K562 (cell line): ENCODE results near the gene SORCS2. TPM values are rescaled to one million over a fixed set of nuclear protein-coding genes. Genes with fewer than 3 reads are reported as not detected.

Experiments
- ATAC-seq: fragments of 200-7000 bp; cut with Tn5 transposase; 3 replicates; pipeline ENCODE4 v1.9.1; 2020; ENCODE audit warnings: moderate library complexity
- BruUV-seq: library from RNA; stranded (reverse); fragments of 400-500 nt; replicated peaks from 2 replicates; lab custom pipeline; 2021; lab: Mats Ljungman, UMichigan
- CTCF ChIA-PET: fragments of 300-600 bp; formaldehyde crosslinking; extraction: SDS; loops from one replicate; lab custom pipeline; 2021; ENCODE audit warnings: low intra/inter-chr PET ratio; lab: Yijun Ruan, JAX
- POLR2A ChIA-PET: fragments of 300-600, 350-650 bp; sonication (Branson Sonifier 250); formaldehyde crosslinking; extraction: SDS; loops from one replicate; lab custom pipeline; 2021; ENCODE audit warnings: antibody characterized with exemption, inconsistent platforms; lab: Yijun Ruan, JAX
- DNase-seq, 4 experiments: peaks; one replicate each; pipeline versions ENCODE4 v3.0.0 to v3.0.0-alpha.2; 2011 to 2018; ENCODE audit warnings: low spot score in 3 of 4, mixed read lengths in 3 of 4; ENCODE audit errors: extremely low read depth in 1 of 4
- FAIRE-seq: peaks from 2 replicates; lab custom pipeline; 2011; peaks lifted over from hg19 to GRCh38; lab: Jason Lieb, UNC
- H2AFZ ChIP-seq: 2 replicates; pipeline ENCODE4 v1.6.0; 2011; ENCODE audit warnings: low read depth, low read length, control low read depth, inconsistent platforms
- H3K27ac ChIP-seq: fragments of 200-600 bp; 3 replicates; pipeline ENCODE4 v1.8.0; 2011; ENCODE audit warnings: low read depth, mild to moderate bottlenecking, control low read depth, inconsistent platforms, low read length, moderate library complexity, mixed read lengths; ENCODE audit errors: extremely low read depth
- H3K27me3 ChIP-seq, 2 experiments: fragments of 300-600 bp in 1 of 2; 2 replicates in 1 of 2; 3 replicates in 1 of 2; pipeline versions ENCODE4 v1.6.0 to v1.8.0; 2011; ENCODE audit warnings: inconsistent platforms in 2 of 2, low read length in 2 of 2, mild to moderate bottlenecking in 1 of 2, mixed read lengths in 1 of 2, moderate library complexity in 1 of 2; ENCODE audit not compliant: control insufficient read depth in 2 of 2, insufficient read depth in 2 of 2
- H3K36me3 ChIP-seq: fragments of 300-600 bp; 3 replicates; pipeline ENCODE4 v1.8.0; 2011; ENCODE audit warnings: mild to moderate bottlenecking, low read length, inconsistent platforms; ENCODE audit not compliant: control insufficient read depth, insufficient read depth
- H3K4me1 ChIP-seq, 2 experiments: fragments of 200-600 bp in 1 of 2; replicated peaks in 1 of 2; 2 replicates in 1 of 2; 3 replicates in 1 of 2; pipeline versions ENCODE4 v1.5.1 to v1.8.0; 2011; ENCODE audit warnings: inconsistent platforms in 2 of 2, low read length in 2 of 2, mild to moderate bottlenecking in 1 of 2, mixed read lengths in 1 of 2, moderate library complexity in 1 of 2; ENCODE audit not compliant: control insufficient read depth in 2 of 2, insufficient read depth in 2 of 2
- H3K4me2 ChIP-seq: 2 replicates; pipeline ENCODE4 v1.6.1; 2011; ENCODE audit warnings: low read length, control low read depth, inconsistent platforms, mixed read lengths; ENCODE audit not compliant: insufficient read depth
- H3K4me3 ChIP-seq: fragments of 200-600 bp; sonication (generic), shearing (Covaris generic); 2 replicates; pipeline ENCODE4 v1.5.1; 2016; ENCODE audit warnings: control low read depth, inconsistent platforms
- H3K79me2 ChIP-seq: fragments of 200-600 bp; 3 replicates; pipeline ENCODE4 v1.8.0; 2011; ENCODE audit warnings: low read length, inconsistent platforms; ENCODE audit not compliant: control insufficient read depth, insufficient read depth
- H3K9ac ChIP-seq, 2 experiments: 2 replicates each; pipeline versions ENCODE4 v1.6.0 to v1.6.1; 2011; ENCODE audit warnings: low read depth in 2 of 2, low read length in 2 of 2, control low read depth in 1 of 2, inconsistent platforms in 1 of 2, mild to moderate bottlenecking in 1 of 2, mixed read lengths in 1 of 2; ENCODE audit not compliant: insufficient read depth in 1 of 2
- H3K9me1 ChIP-seq: one replicate; pipeline ENCODE4 v1.6.0; 2011; ENCODE audit warnings: inconsistent platforms, mild to moderate bottlenecking, low read length, moderate library complexity; ENCODE audit not compliant: control insufficient read depth, insufficient read depth
- H3K9me3 ChIP-seq: replicated peaks from 2 replicates; pipeline ENCODE4 v1.5.1; 2011; ENCODE audit warnings: low read depth, low read length, inconsistent platforms; ENCODE audit not compliant: control insufficient read depth, insufficient read depth
- H4K20me1 ChIP-seq: replicated peaks from 2 replicates; pipeline ENCODE4 v1.6.1; 2011; ENCODE audit warnings: low read length, inconsistent platforms, mixed read lengths; ENCODE audit not compliant: control insufficient read depth, insufficient read depth
- ATF7 ChIP-seq: fragments of 450-650 bp; IDR thresholded peaks from 2 replicates; pipeline ENCODE4 v1.7.1; 2014; ENCODE audit warnings: mild to moderate bottlenecking, moderate library complexity
- BCOR ChIP-seq: fragments of 450-650 bp; IDR thresholded peaks from 2 replicates; pipeline ENCODE4 v1.6.1; 2016
- C11orf30 ChIP-seq: fragments of 450-650 bp; IDR thresholded peaks from 2 replicates; pipeline ENCODE4 v1.6.1; 2016; ENCODE audit warnings: low read depth, mild to moderate bottlenecking
- COPS2 ChIP-seq: fragments of 450-650 bp; conservative IDR thresholded peaks from 2 replicates; pipeline ENCODE4 v1.6.1; 2016; ENCODE audit warnings: mild to moderate bottlenecking, moderate library complexity
- FOSL1 ChIP-seq: fragments of 200-800 bp; sonication (Bioruptor generic); conservative IDR thresholded peaks from 2 replicates; pipeline ENCODE4 v1.6.1; 2016; ENCODE audit warnings: missing genetic modification characterization, missing compliant biosample characterization
- GATA2 ChIP-seq: sonication (generic); formaldehyde crosslinking; IDR thresholded peaks from 2 replicates; pipeline ENCODE4 v1.4.0; 2020; ENCODE audit warnings: mild to moderate bottlenecking, missing genetic modification reagents
- MAFK ChIP-seq: IDR thresholded peaks from 2 replicates; pipeline ENCODE4 v1.6.1; 2011; ENCODE audit warnings: low read length, improper control_type of control experiment
- RAD21 ChIP-seq, 2 experiments: fragments of 250-450 bp in 1 of 2; fragments of 450-650 bp in 1 of 2; sonication (Bioruptor Pico) in 1 of 2; formaldehyde crosslinking in 1 of 2; IDR thresholded peaks in 1 of 2; conservative IDR thresholded peaks in 1 of 2; 2 replicates each; pipeline versions ENCODE4 v1.4.0 to v1.8.0; 2020 to 2022; ENCODE audit warnings: mild to moderate bottlenecking in 2 of 2, moderate library complexity in 1 of 2
- TAF1 ChIP-seq: IDR thresholded peaks from 2 replicates; pipeline ENCODE4 v1.6.1; 2011; ENCODE audit warnings: mild to moderate bottlenecking, low read length, moderate library complexity; ENCODE audit not compliant: insufficient read depth, control insufficient read depth, severe bottlenecking; ENCODE audit errors: extremely low read depth
- ZC3H8 ChIP-seq: fragments of 450-650 bp; IDR thresholded peaks from 2 replicates; pipeline ENCODE4 v1.6.1; 2017
- ZNF263 ChIP-seq: sonication (generic); formaldehyde crosslinking; IDR thresholded peaks from 2 replicates; pipeline ENCODE4 v1.8.0; 2022; ENCODE audit warnings: mild to moderate bottlenecking, missing genetic modification reagents, borderline replicate concordance
- ZNF347 ChIP-seq: fragments of 450-650 bp; formaldehyde crosslinking; IDR thresholded peaks from 2 replicates; pipeline ENCODE4 v1.4.0; 2020; ENCODE audit warnings: low read depth, mild to moderate bottlenecking, moderate library complexity
- ZNF518B ChIP-seq: fragments of 250-450 bp; sonication (Bioruptor Pico); IDR thresholded peaks from 2 replicates; pipeline ENCODE4 v1.5.0; 2021; ENCODE audit warnings: mild to moderate bottlenecking, moderate library complexity
- WGBS: fragments of 100-300 bp; shearing (Covaris generic); methylation state at CpG from one replicate; pipeline ENCODE4 v1.1.6; 2016; ENCODE audit warnings: low coverage, mixed read lengths; ENCODE audit not compliant: insufficient coverage; ENCODE audit errors: missing lambda C conversion rate; 5-methylcytosine and 5-hydroxymethylcytosine counted together
- in situ Hi-C: fragments of 300-500 bp; cut with MboI; formaldehyde crosslinking; loops from 4 replicates; pipeline ENCODE4 v1.15.0; 2018; ENCODE audit warnings: inconsistent platforms, mixed read lengths
- intact Hi-C: fragments of 100-400 bp; cut with micrococcal nuclease; formaldehyde crosslinking; loops from 2 replicates; pipeline ENCODE4 v1.14.2; 2022
- polyA plus RNA-seq, 8 experiments: library from polyadenylated mRNA; depleted of rRNA in 4 of 8; stranded (reverse) in 5 of 8; unstranded in 3 of 8; fragments of >200 nt; fragmentation: Nextera tagmentation in 2 of 8; fragmentation: Illumina TruSeq in 1 of 8; extraction: Ambion mirVana in 2 of 8; extraction: Trizol in 1 of 8; gene quantifications; 2 replicates each; pipeline versions ENCODE4 v1.2.1 to v1.2.3, GENCODE V29; 2011 to 2014; ENCODE audit warnings: inconsistent platforms in 1 of 8, missing spikeins in 1 of 8
- total RNA-seq, 7 experiments: library from RNA; depleted of rRNA in 6 of 7; stranded (reverse); fragments of >200 nt in 6 of 7; fragmentation: Illumina TruSeq in 2 of 7; extraction: Trizol in 2 of 7; gene quantifications; 2 replicates each; pipeline versions ENCODE4 v1.2.1 to v1.2.3, GENCODE V29; 2011 to 2021; ENCODE audit warnings: low replicate concordance in 1 of 7
- TF ChIP-seq, protein P1 (sequence below): fragments of 200-800 bp; sonication (Bioruptor generic); IDR thresholded peaks from 2 replicates; pipeline ENCODE4 v1.6.1; 2017; ENCODE audit warnings: missing genetic modification characterization, missing compliant biosample characterization
- TF ChIP-seq, protein P2 (sequence below), 2 experiments: fragments of 150-350 bp in 1 of 2; IDR thresholded peaks; 2 replicates each; pipeline ENCODE4 v1.6.1; 2012 to 2016; ENCODE audit warnings: low read depth in 2 of 2, low read length in 2 of 2, mild to moderate bottlenecking in 1 of 2, moderate library complexity in 1 of 2

SORCS2 gene
- total and polyA plus RNA-seq, 9 of the 15 experiments (the other 6 are each of a cell fraction or from before 2014, with no cell fraction given), result not detected

GRCh38 chr4:7760228-7760627 is 567.9 kb downstream of the SORCS2 start:
- Histone ChIP-seq H3K9me1 (no peaks in the 10 kb centered on the region), H3K4me3 (no peak overlapping the region), H3K27me3 (no peaks in the 10 kb centered on the region), H3K27ac (no peak overlapping the region), H3K79me2 (peaks cover 38% of the 10 kb centered on the region), H3K9ac (no peak overlapping the region), H3K4me1 (peaks cover 3 to 40% of the 10 kb centered on the region in 2 experiments; a peak in 3 of 5 replicates), H3K9me3 (no peaks in the 10 kb centered on the region; the same call in 1 of the 2 replicates), H4K20me1 (peaks cover 8% of the 10 kb centered on the region; the same call in 1 of the 2 replicates), H3K4me2 (no peak overlapping the region), H3K36me3 (peaks cover 5% of the 10 kb centered on the region; the same call in 1 of the 3 replicates), H2AFZ (no peak overlapping the region)
- POLR2A ChIA-PET, result no interaction called here
- DNase-seq, result peak in 2 of 4 experiments; percentile 20 to 30
- ATAC-seq, result peak; percentile 60
- BruUV-seq, result no TSS peak
- 45% methylated on average over 8 of the region's 9 CpGs for WGBS
- intact Hi-C loops, result no loop called here
- in situ Hi-C loops, result no loop called here
- CTCF ChIA-PET, result no interaction called here
- FAIRE-seq, result no peak
- TF ChIP-seq, protein P1, sequence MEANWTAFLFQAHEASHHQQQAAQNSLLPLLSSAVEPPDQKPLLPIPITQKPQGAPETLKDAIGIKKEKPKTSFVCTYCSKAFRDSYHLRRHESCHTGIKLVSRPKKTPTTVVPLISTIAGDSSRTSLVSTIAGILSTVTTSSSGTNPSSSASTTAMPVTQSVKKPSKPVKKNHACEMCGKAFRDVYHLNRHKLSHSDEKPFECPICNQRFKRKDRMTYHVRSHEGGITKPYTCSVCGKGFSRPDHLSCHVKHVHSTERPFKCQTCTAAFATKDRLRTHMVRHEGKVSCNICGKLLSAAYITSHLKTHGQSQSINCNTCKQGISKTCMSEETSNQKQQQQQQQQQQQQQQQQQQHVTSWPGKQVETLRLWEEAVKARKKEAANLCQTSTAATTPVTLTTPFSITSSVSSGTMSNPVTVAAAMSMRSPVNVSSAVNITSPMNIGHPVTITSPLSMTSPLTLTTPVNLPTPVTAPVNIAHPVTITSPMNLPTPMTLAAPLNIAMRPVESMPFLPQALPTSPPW, result no peak
- TF ChIP-seq COPS2, result no peak
- TF ChIP-seq FOSL1 (tag), result no peak
- no peak for TF ChIP-seq ZNF518B (CRISPR knock-in tag)
- TF ChIP-seq GATA2, result no peak
- TF ChIP-seq ZNF263, result no peak
- TF ChIP-seq C11orf30, result peak; percentile 61; the same call in 1 of the 2 replicates
- TF ChIP-seq MAFK, result peak; percentile 26; the same call in 1 of the 2 replicates
- TF ChIP-seq RAD21 (CRISPR knock-in tag; conservative IDR thresholded peaks at IDR 0.05 in 1 of 2, IDR thresholded peaks at IDR 0.05 in 1 of 2), result no peak
- TF ChIP-seq, protein P2, sequence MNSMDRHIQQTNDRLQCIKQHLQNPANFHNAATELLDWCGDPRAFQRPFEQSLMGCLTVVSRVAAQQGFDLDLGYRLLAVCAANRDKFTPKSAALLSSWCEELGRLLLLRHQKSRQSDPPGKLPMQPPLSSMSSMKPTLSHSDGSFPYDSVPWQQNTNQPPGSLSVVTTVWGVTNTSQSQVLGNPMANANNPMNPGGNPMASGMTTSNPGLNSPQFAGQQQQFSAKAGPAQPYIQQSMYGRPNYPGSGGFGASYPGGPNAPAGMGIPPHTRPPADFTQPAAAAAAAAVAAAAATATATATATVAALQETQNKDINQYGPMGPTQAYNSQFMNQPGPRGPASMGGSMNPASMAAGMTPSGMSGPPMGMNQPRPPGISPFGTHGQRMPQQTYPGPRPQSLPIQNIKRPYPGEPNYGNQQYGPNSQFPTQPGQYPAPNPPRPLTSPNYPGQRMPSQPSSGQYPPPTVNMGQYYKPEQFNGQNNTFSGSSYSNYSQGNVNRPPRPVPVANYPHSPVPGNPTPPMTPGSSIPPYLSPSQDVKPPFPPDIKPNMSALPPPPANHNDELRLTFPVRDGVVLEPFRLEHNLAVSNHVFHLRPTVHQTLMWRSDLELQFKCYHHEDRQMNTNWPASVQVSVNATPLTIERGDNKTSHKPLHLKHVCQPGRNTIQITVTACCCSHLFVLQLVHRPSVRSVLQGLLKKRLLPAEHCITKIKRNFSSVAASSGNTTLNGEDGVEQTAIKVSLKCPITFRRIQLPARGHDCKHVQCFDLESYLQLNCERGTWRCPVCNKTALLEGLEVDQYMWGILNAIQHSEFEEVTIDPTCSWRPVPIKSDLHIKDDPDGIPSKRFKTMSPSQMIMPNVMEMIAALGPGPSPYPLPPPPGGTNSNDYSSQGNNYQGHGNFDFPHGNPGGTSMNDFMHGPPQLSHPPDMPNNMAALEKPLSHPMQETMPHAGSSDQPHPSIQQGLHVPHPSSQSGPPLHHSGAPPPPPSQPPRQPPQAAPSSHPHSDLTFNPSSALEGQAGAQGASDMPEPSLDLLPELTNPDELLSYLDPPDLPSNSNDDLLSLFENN (IDR thresholded peaks at IDR 0.05; ENCODE audit: low read depth in 2 of 2, low read length in 2 of 2), result no peak
- TF ChIP-seq ZNF347 (CRISPR knock-in tag), result no peak
- TF ChIP-seq ZC3H8, result no peak
- no peak for TF ChIP-seq BCOR
- TF ChIP-seq ATF7, result no peak
- TF ChIP-seq TAF1, result no peak
